Omental fat pad (tissue), 4 donors: Measurements from ENCODE around the gene CDCA8. TPM values are rescaled to one million over a fixed set of nuclear protein-coding genes. Genes with fewer than 3 reads are reported as not detected.

Experiments used
- ATAC-seq: fragments of 150-250 bp; one replicate; pipeline ENCODE4 v1.9.1; 2016; ENCODE audit warnings: mild to moderate bottlenecking, moderate library complexity; ENCODE audit not compliant: low FRiP score
- DNase-seq: peaks from one replicate; pipeline ENCODE4 v3.0.0-alpha.2; 2019; ENCODE audit warnings: low spot score
- total RNA-seq, 4 donors: library from RNA; depleted of rRNA; stranded (reverse); fragments of >200 nt; gene quantifications; one replicate each; pipeline ENCODE4 v1.1.0, GENCODE V29; 2016
- TF ChIP-seq, protein P1 (sequence below), 3 donors: fragments of 450-650 bp; IDR thresholded peaks; one replicate each; pipeline ENCODE4 v1.5.1; 2016 to 2017; ENCODE audit warnings: antibody characterized with exemption in 3 of 3, mild to moderate bottlenecking in 3 of 3, moderate library complexity in 2 of 3

Gene CDCA8
- total RNA-seq, 4 donors from 2014 or later: 0.28 to 1.7 (median 0.63) TPM; not detected in 1

GRCh38 chr1:37672136-37672870, 20.0 kb upstream of the CDCA8 start:
- ATAC-seq (no peak), DNase-seq (no peak)
- TF ChIP-seq, protein P1, sequence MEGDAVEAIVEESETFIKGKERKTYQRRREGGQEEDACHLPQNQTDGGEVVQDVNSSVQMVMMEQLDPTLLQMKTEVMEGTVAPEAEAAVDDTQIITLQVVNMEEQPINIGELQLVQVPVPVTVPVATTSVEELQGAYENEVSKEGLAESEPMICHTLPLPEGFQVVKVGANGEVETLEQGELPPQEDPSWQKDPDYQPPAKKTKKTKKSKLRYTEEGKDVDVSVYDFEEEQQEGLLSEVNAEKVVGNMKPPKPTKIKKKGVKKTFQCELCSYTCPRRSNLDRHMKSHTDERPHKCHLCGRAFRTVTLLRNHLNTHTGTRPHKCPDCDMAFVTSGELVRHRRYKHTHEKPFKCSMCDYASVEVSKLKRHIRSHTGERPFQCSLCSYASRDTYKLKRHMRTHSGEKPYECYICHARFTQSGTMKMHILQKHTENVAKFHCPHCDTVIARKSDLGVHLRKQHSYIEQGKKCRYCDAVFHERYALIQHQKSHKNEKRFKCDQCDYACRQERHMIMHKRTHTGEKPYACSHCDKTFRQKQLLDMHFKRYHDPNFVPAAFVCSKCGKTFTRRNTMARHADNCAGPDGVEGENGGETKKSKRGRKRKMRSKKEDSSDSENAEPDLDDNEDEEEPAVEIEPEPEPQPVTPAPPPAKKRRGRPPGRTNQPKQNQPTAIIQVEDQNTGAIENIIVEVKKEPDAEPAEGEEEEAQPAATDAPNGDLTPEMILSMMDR (IDR thresholded peaks at IDR 0.05): no peak

DNA sequence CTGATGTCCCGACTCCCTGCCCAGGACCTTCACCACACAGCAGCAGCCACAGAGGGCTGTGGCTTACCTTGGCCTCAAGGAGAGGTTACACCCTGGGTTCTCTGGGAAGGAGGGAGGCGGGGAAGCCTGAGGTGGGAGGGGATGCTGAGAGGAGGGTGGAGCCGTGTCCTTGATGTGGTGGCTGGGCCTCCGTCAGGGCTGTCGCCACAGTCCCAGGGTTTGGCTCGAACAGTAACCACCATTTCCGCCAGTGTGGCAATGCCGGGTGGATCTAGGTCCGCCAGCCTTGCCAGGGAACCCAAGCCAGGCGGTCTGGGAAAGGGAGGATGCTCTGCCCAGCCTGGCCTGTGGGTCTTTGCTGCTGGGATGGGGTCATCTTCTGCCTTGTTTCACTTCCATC, 18.4 kb upstream of the CDCA8 start:
- no peak for ATAC-seq
- TF ChIP-seq, protein P1 (IDR thresholded peaks at IDR 0.05): no peak
- DNase-seq: no peak

GRCh38 chr1:37676281-37677142, 15.8 kb upstream of the CDCA8 start:
- ATAC-seq (no peak), DNase-seq (no peak)
- TF ChIP-seq, protein P1 (IDR thresholded peaks at IDR 0.05): no peak

- DNase-seq (no peak), ATAC-seq (no peak)
Measured at GRCh38 chr1:37677143-37677439, 15.2 kb upstream of the CDCA8 start.

GRCh38 chr1:37677808-37678207, 14.5 kb upstream of the CDCA8 start:
- DNase-seq (no peak), ATAC-seq (no peak)

More at GRCh38 chr1:37677143-37677439, 15.2 kb upstream of the CDCA8 start:
- TF ChIP-seq, protein P1 (IDR thresholded peaks at IDR 0.05): no peak

GRCh38 chr1:37680933-37681332, 11.4 kb upstream of the CDCA8 start:
- TF ChIP-seq, protein P1 (IDR thresholded peaks at IDR 0.05): no peak
- ATAC-seq (no peak), DNase-seq (no peak)

More at GRCh38 chr1:37677808-37678207, 14.5 kb upstream of the CDCA8 start:
- TF ChIP-seq, protein P1 (IDR thresholded peaks at IDR 0.05): no peak
